ENCODE data around the gene GNB2. TPM values are rescaled to one million over a fixed set of nuclear protein-coding genes. Genes with fewer than 3 reads are reported as not detected.

Gene GNB2
- total and polyA plus RNA-seq, 2 of the 13 experiments (the other 11 are each of a cell fraction or from before 2014, with no cell fraction given) = 48.3 to 67.1 TPM

DNA sequence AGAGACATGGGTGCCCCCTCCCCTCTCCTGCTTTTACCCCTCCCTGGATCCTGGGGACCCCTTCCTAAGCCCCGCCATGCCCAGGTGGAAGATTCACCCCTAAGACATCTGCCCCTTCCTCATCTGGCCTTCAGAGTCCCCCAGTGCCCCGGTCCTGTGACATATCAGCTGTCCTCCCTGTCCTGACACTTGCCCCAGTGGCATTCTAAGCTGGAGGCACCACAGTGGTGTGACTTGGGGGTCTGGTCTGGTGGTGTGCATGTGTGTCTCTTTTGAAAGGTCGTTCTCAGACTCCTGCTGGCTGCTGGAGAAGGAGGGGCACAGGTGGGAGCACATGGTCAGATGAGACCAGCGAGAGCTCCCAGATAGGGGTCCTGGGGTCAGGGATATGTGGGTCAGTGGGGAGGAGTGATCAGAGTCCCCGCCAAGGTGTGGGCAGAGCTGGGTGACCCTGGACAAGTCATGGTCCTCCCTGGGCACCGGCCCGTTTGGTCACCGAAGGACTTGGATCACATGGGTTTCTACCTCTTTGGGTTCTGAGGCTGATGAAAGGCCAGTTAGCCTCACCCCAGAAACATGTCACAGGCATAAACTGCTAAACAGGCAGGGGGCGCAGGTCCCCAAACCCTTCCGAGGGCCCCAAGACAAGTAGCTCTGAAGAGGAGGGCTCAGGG, 31.5 kb upstream of the GNB2 start (continued):
- TF ChIP-seq ZNF562 (CRISPR knock-in tag; IDR thresholded peaks at IDR 0.05; ENCODE audit: borderline replicate concordance) (no peak), MYPOP (CRISPR knock-in tag; IDR thresholded peaks at IDR 0.05) (0 out of 2 replicates have a peak, but pooled peaks have one; percentile 13), DRAP1 (CRISPR knock-in tag; IDR thresholded peaks at IDR 0.05) (no peak), REL (CRISPR knock-in tag; conservative IDR thresholded peaks at IDR 0.05) (0 out of 2 replicates have a peak, but pooled peaks have one; percentile 15), ZEB1 (IDR thresholded peaks at IDR 0.05; ENCODE audit: insufficient replicate concordance, low read depth) (peak; percentile 4), SMYD3 (CRISPR knock-in tag; IDR thresholded peaks at IDR 0.05) (no peak), ZNF781 (CRISPR knock-in tag; IDR thresholded peaks at IDR 0.05; ENCODE audit: borderline replicate concordance, not compliant biosample characterization) (peak; percentile 16), ZMAT3 (CRISPR knock-in tag; conservative IDR thresholded peaks at IDR 0.05) (peak; percentile 58; the same call in 1 of the 2 replicates), ZNF746 (CRISPR knock-in tag; IDR thresholded peaks at IDR 0.05) (peak; percentile 8; the same call in 1 of the 2 replicates), SP4 (CRISPR knock-in tag; IDR thresholded peaks at IDR 0.05) (peak; percentile 2; the same call in 1 of the 2 replicates), TFDP1 (CRISPR knock-in tag; IDR thresholded peaks at IDR 0.05; ENCODE audit: borderline replicate concordance) (no peak), ZC3H13 (CRISPR knock-in tag; IDR thresholded peaks at IDR 0.05) (peak; percentile 35; the same call in 1 of the 2 replicates), ESRRA (CRISPR knock-in tag; IDR thresholded peaks at IDR 0.05; ENCODE audit: low read depth) (0 out of 2 replicates have a peak, but pooled peaks have one; percentile 9), HNRNPUL1 (IDR thresholded peaks at IDR 0.05; ENCODE audit: low read depth, low read length) (no peak), IKZF1 (IDR thresholded peaks at IDR 0.05) (no peak), ZNF773 (CRISPR knock-in tag; IDR thresholded peaks at IDR 0.05; ENCODE audit: borderline replicate concordance) (0 out of 2 replicates have a peak, but pooled peaks have one; percentile 63), MEF2D (CRISPR knock-in tag; IDR thresholded peaks at IDR 0.05) (0 out of 2 replicates have a peak, but pooled peaks have one; percentile 34), SALL1 (CRISPR knock-in tag; IDR thresholded peaks at IDR 0.05) (no peak), TARDBP (CRISPR knock-in tag; IDR thresholded peaks at IDR 0.05) (peak; percentile 4; the same call in 1 of the 2 replicates), SP1 (IDR thresholded peaks at IDR 0.05) (no peak), SP1 (CRISPR knock-in tag; IDR thresholded peaks at IDR 0.05) (0 out of 2 replicates have a peak, but pooled peaks have one; percentile 6), MZF1 (CRISPR knock-in tag; IDR thresholded peaks at IDR 0.05; ENCODE audit: borderline replicate concordance) (no peak)
- TF ChIP-seq, protein P1, sequence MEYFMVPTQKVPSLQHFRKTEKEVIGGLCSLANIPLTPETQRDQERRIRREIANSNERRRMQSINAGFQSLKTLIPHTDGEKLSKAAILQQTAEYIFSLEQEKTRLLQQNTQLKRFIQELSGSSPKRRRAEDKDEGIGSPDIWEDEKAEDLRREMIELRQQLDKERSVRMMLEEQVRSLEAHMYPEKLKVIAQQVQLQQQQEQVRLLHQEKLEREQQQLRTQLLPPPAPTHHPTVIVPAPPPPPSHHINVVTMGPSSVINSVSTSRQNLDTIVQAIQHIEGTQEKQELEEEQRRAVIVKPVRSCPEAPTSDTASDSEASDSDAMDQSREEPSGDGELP (IDR thresholded peaks at IDR 0.05; ENCODE audit: borderline replicate concordance, low read depth) = peak; percentile 40; the same call in 1 of the 2 replicates
- TF ChIP-seq, protein P2, sequence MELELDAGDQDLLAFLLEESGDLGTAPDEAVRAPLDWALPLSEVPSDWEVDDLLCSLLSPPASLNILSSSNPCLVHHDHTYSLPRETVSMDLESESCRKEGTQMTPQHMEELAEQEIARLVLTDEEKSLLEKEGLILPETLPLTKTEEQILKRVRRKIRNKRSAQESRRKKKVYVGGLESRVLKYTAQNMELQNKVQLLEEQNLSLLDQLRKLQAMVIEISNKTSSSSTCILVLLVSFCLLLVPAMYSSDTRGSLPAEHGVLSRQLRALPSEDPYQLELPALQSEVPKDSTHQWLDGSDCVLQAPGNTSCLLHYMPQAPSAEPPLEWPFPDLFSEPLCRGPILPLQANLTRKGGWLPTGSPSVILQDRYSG (CRISPR knock-in tag; IDR thresholded peaks at IDR 0.05) = 0 out of 2 replicates have a peak, but pooled peaks have one; percentile 28
